Fibroblast of lung (primary cell): ENCODE results near the gene TBC1D23. TPM values are rescaled to one million over a fixed set of nuclear protein-coding genes. Genes with fewer than 3 reads are reported as not detected.

Experiments used
- DNase-seq, 2 donors: peaks; one replicate each; pipeline versions ENCODE4 v3.0.0 to v3.0.0-alpha.2; 2010; ENCODE audit warnings: low read depth in 2 of 2
- H2AFZ ChIP-seq: 2 replicates; pipeline ENCODE4 v1.5.1; 2012; ENCODE audit warnings: low read length, control low read depth, inconsistent platforms
- H3K27ac ChIP-seq: 2 replicates; pipeline ENCODE4 v1.5.1; 2011; ENCODE audit warnings: low read length, control low read depth; ENCODE audit not compliant: insufficient read depth
- H3K27me3 ChIP-seq: 2 replicates; pipeline ENCODE4 v1.5.1; 2011; ENCODE audit warnings: mild to moderate bottlenecking, low read length; ENCODE audit not compliant: control insufficient read depth, insufficient read depth
- H3K36me3 ChIP-seq: 2 replicates; pipeline ENCODE4 v1.5.1; 2011; ENCODE audit warnings: low read length; ENCODE audit not compliant: control insufficient read depth, insufficient read depth
- H3K4me1 ChIP-seq: 2 replicates; pipeline ENCODE4 v1.5.1; 2011; ENCODE audit warnings: low read length; ENCODE audit not compliant: control insufficient read depth, insufficient read depth; ENCODE audit errors: extremely low read depth
- H3K4me2 ChIP-seq: 2 replicates; pipeline ENCODE4 v1.5.1; 2011; ENCODE audit warnings: low read length, control low read depth; ENCODE audit not compliant: insufficient read depth; ENCODE audit errors: extremely low read depth
- H3K4me3 ChIP-seq, 4 experiments: fragments of 200-600 bp in 1 of 4; sonication (generic) in 1 of 4; replicated peaks in 1 of 4; 2 replicates each; pipeline ENCODE4 v1.5.1; 2011 to 2016; ENCODE audit warnings: low read length in 4 of 4, low read depth in 3 of 4, mild to moderate bottlenecking in 3 of 4, control low read depth in 2 of 4, inconsistent platforms in 1 of 4, mixed read lengths in 1 of 4; ENCODE audit not compliant: insufficient read depth in 1 of 4; ENCODE audit errors: control extremely low read depth in 1 of 4
- H3K79me2 ChIP-seq: 2 replicates; pipeline ENCODE4 v1.5.1; 2012; ENCODE audit warnings: mild to moderate bottlenecking, low read length, inconsistent platforms; ENCODE audit not compliant: control insufficient read depth, insufficient read depth
- H3K9ac ChIP-seq: 2 replicates; pipeline ENCODE4 v1.5.1; 2011; ENCODE audit warnings: mild to moderate bottlenecking, low read length, control low read depth; ENCODE audit not compliant: insufficient read depth
- H3K9me3 ChIP-seq: 2 replicates; pipeline ENCODE4 v1.5.1; 2012; ENCODE audit warnings: low read depth, low read length; ENCODE audit not compliant: control insufficient read depth, insufficient read depth
- H4K20me1 ChIP-seq: 2 replicates; pipeline ENCODE4 v1.5.1; 2011; ENCODE audit warnings: low read length; ENCODE audit not compliant: control insufficient read depth, insufficient read depth; ENCODE audit errors: extremely low read depth
- EZH2 ChIP-seq: IDR thresholded peaks from 2 replicates; pipeline ENCODE4 v1.5.1; 2012; ENCODE audit warnings: low read length, control low read depth, mild to moderate bottlenecking; ENCODE audit errors: missing control alignments
- polyA plus RNA-seq, 2 donors: library from polyadenylated mRNA; depleted of rRNA in 1 of 2; stranded (reverse) in 1 of 2; unstranded in 1 of 2; fragments of >200 nt; gene quantifications; 2 replicates each; pipeline ENCODE4 v1.2.1, GENCODE V29; 2011 to 2012; ENCODE audit warnings: missing spikeins in 1 of 2
- total RNA-seq: library from RNA; depleted of rRNA; stranded (reverse); fragments of >200 nt; gene quantifications from 2 replicates; pipeline ENCODE4 v1.2.1, GENCODE V29; 2014
- TF ChIP-seq, protein P1 (sequence below), 2 donors: IDR thresholded peaks in 1 of 2; conservative IDR thresholded peaks in 1 of 2; 1 replicate in 1 of 2; 2 replicates in 1 of 2; pipeline ENCODE4 v1.5.1; 2011 to 2012; ENCODE audit warnings: low read length in 2 of 2, control low read depth in 1 of 2, inconsistent platforms in 1 of 2, low read depth in 1 of 2, mild to moderate bottlenecking in 1 of 2

Gene TBC1D23
- total and polyA plus RNA-seq, 2 donors (not counting 1 experiment from before 2014, with no cell fraction given) = 54.9 to 121 TPM

DNA sequence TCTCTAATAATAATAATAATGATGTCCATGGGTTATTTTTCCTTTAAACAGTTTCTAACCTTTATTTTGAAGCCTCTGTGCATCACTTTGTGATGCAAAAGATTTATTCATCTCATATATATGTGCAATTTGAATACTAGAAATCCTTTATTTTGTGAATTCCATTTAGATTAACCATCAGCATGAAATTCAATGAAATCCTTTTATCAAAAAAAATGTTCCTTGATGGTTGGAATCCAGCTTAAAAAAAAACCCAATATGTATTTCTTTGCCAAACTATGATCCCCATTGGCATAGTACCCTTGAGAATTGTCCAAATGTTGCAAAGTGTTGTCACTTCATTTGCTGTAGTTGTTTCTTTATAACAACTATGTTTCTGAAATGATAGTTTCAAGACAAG lies 7.4 kb downstream of the TBC1D23 start:
- Histone ChIP-seq H2AFZ (no peak overlapping the region), H3K79me2 (peaks cover 80% of the 10 kb centered on the region), H4K20me1 (no peaks in the 10 kb centered on the region), H3K4me1 (peaks cover 10% of the 10 kb centered on the region), H3K27me3 (no peaks in the 10 kb centered on the region), H3K27ac (no peak overlapping the region), H3K36me3 (no peaks in the 10 kb centered on the region), H3K4me2 (peak overlapping the region; percentile 60), H3K9ac (no peak overlapping the region), H3K9me3 (no peaks in the 10 kb centered on the region), H3K4me3 (no peak overlapping the region)
- TF ChIP-seq, protein P1, sequence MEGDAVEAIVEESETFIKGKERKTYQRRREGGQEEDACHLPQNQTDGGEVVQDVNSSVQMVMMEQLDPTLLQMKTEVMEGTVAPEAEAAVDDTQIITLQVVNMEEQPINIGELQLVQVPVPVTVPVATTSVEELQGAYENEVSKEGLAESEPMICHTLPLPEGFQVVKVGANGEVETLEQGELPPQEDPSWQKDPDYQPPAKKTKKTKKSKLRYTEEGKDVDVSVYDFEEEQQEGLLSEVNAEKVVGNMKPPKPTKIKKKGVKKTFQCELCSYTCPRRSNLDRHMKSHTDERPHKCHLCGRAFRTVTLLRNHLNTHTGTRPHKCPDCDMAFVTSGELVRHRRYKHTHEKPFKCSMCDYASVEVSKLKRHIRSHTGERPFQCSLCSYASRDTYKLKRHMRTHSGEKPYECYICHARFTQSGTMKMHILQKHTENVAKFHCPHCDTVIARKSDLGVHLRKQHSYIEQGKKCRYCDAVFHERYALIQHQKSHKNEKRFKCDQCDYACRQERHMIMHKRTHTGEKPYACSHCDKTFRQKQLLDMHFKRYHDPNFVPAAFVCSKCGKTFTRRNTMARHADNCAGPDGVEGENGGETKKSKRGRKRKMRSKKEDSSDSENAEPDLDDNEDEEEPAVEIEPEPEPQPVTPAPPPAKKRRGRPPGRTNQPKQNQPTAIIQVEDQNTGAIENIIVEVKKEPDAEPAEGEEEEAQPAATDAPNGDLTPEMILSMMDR (conservative IDR thresholded peaks at IDR 0.05 in 1 of 2, IDR thresholded peaks at IDR 0.05 in 1 of 2; ENCODE audit: low read depth in 1 of 2, low read length in 2 of 2) = no peak
- no peak for TF ChIP-seq EZH2
- DNase-seq = peak; percentile 42 to 46

DNA sequence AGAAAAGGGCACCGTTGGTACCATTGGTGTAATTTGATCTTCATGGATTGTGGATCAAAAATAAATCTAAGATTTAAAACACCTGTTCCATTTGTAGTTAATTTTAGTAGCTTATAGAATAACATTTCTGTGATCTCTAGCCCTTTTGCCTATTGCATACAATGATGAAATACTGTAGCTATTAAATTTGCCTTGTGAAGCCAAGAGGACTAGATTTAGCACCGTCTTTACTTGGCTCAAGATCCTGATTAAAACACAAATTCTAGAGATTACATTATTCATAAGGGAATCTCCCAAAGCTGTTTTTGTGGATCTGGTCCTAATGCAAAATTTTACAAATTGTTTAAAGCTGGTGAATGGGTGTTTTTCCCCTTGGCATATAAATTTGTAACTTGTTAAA lies 8.2 kb downstream of the TBC1D23 start:
- H3K9ac ChIP-seq = no peak overlapping the region

DNA sequence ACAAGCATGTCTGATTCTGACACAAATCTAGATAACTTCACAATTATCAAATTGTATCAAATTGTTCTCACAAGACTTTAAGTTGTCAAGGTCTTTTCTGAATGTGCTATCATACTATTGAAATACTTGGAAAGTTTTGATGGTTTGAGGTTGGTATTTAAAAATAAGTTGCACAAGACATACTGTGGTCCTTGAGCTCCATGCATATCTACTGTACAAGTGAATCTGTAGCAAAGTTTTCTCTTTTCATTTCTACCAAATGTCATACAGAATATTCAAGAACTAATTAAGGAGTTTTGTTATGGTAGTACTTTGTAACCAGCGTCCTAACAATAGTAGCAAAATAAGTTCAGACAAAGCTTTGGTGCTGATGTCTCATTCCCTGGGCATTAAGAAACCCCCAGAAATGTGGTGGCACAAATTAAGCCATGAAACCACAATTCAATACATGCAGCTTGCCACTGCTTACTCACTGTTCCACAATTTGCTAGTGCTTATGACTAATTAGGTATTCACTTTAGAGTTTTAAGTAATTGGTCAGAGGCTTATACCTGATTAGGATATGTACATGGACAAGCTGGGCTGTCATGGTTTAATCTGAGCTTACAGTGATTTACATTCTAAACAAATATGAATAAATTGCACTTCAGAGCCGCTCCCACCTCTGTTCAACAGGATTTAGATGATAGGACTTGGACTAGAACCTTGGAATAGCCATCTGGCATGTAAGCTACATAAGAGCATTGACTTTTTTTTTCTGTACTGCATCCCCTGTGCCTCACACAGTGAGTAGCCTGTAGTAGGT lies 8.8 kb downstream of the TBC1D23 start:
- peak overlapping the region; percentile 74 for H3K27ac ChIP-seq
- no peaks in the 10 kb centered on the region for H3K9me3 ChIP-seq
- no peaks in the 10 kb centered on the region for H3K36me3 ChIP-seq
- no peaks in the 10 kb centered on the region for H4K20me1 ChIP-seq
- H2AFZ ChIP-seq = no peak overlapping the region
- no peak overlapping the region for H3K9ac ChIP-seq
- H3K27me3 ChIP-seq = no peaks in the 10 kb centered on the region
- TF ChIP-seq, protein P1 (conservative IDR thresholded peaks at IDR 0.05 in 1 of 2, IDR thresholded peaks at IDR 0.05 in 1 of 2; ENCODE audit: low read depth in 1 of 2, low read length in 2 of 2) = no peak
- TF ChIP-seq EZH2 = no peak
- peak overlapping the region; percentile 77 for H3K4me2 ChIP-seq
- H3K79me2 ChIP-seq = peaks cover 77% of the 10 kb centered on the region
- H3K4me3 ChIP-seq = peak overlapping the region in 3 of 4 experiments; percentile 21 to 24 (median 21)
- peak; percentile 86 to 100 for DNase-seq
- peaks cover 10% of the 10 kb centered on the region for H3K4me1 ChIP-seq

More for the DNA sequence above, 8.2 kb downstream of the TBC1D23 start:
- no peak overlapping the region for H2AFZ ChIP-seq
- H3K4me2 ChIP-seq = peak overlapping the region; percentile 77
- peak overlapping the region; percentile 74 for H3K27ac ChIP-seq
- peaks cover 77% of the 10 kb centered on the region for H3K79me2 ChIP-seq
- TF ChIP-seq EZH2 = no peak
- TF ChIP-seq, protein P1 (conservative IDR thresholded peaks at IDR 0.05 in 1 of 2, IDR thresholded peaks at IDR 0.05 in 1 of 2; ENCODE audit: low read depth in 1 of 2, low read length in 2 of 2) = no peak
- no peaks in the 10 kb centered on the region for H3K36me3 ChIP-seq
- peaks cover 10% of the 10 kb centered on the region for H3K4me1 ChIP-seq
- DNase-seq = peak; percentile 35 to 80
- no peaks in the 10 kb centered on the region for H4K20me1 ChIP-seq
- H3K9me3 ChIP-seq = no peaks in the 10 kb centered on the region
- H3K27me3 ChIP-seq = no peaks in the 10 kb centered on the region
- H3K4me3 ChIP-seq = peak overlapping the region in 1 of 4 experiments; percentile 21
